DMS 273 (cell line): ENCODE data around the gene SHROOM2.

ENCODE experiments used
- DNase-seq: peaks from one replicate; lab custom pipeline; 2025; ENCODE audit not compliant: unreplicated experiment; lab: John Stamatoyannopoulos, UW

SHROOM2 gene

GRCh38 chrX:9862953-9863352, 76.7 kb downstream of the SHROOM2 start:
- DNase-seq, result no peak

GRCh38 chrX:9864011-9864410, 77.8 kb downstream of the SHROOM2 start:
- DNase-seq, result no peak

GRCh38 chrX:9865804-9866472, 79.7 kb downstream of the SHROOM2 start:
- DNase-seq, result no peak

- DNase-seq, result no peak
These were observed 80.4 kb downstream of the SHROOM2 start for GRCh38 chrX:9866633-9867032.

GRCh38 chrX:9867226-9867625, 81.0 kb downstream of the SHROOM2 start:
- no peak for DNase-seq

GRCh38 chrX:9867753-9868152, 81.5 kb downstream of the SHROOM2 start:
- no peak for DNase-seq

GRCh38 chrX:9871701-9872268, 85.6 kb downstream of the SHROOM2 start:
- DNase-seq, result no peak

- DNase-seq, result no peak
These were observed 87.1 kb downstream of the SHROOM2 start for GRCh38 chrX:9873360-9873759.

GRCh38 chrX:9873952-9874351, 87.7 kb downstream of the SHROOM2 start:
- peak; percentile 69 for DNase-seq

GRCh38 chrX:9874483-9874882, 88.3 kb downstream of the SHROOM2 start:
- no peak for DNase-seq

- peak; percentile 42 for DNase-seq
These were observed 89.6 kb downstream of the SHROOM2 start for GRCh38 chrX:9875801-9876200.

- DNase-seq, result no peak
These were observed 90.0 kb downstream of the SHROOM2 start for GRCh38 chrX:9876201-9876600.

GRCh38 chrX:9878146-9878820, 92.1 kb downstream of the SHROOM2 start:
- peak; percentile 69 for DNase-seq

- no peak for DNase-seq
These were observed 94.0 kb downstream of the SHROOM2 start for GRCh38 chrX:9880237-9880636.

GRCh38 chrX:9880870-9881269, 94.6 kb downstream of the SHROOM2 start:
- DNase-seq, result no peak

GRCh38 chrX:9882669-9883446, 96.6 kb downstream of the SHROOM2 start:
- DNase-seq, result peak; percentile 29

GRCh38 chrX:9884031-9884779, 98.0 kb downstream of the SHROOM2 start:
- DNase-seq, result peak; percentile 62

GRCh38 chrX:9885150-9885549, 98.9 kb downstream of the SHROOM2 start:
- peak; percentile 89 for DNase-seq

GRCh38 chrX:9887659-9888297, 101.5 kb downstream of the SHROOM2 start:
- DNase-seq, result no peak

- no peak for DNase-seq
These were observed 102.8 kb downstream of the SHROOM2 start for GRCh38 chrX:9888953-9889470.
